Neural cell (in vitro differentiated cells): Measurements from ENCODE around the gene SPECC1L.

Source experiments
- EP300 ChIP-seq: fragments of 450-650 bp; conservative IDR thresholded peaks from 2 replicates; pipeline ENCODE4 v1.6.1; 2014; ENCODE audit warnings: antibody characterized with exemption, mild to moderate bottlenecking, moderate library complexity; ENCODE audit not compliant: poor library complexity, severe bottlenecking
- EZH2 ChIP-seq: fragments of 200-600, 300-800 bp; shearing (Covaris generic), sonication (generic); IDR thresholded peaks from 2 replicates; pipeline ENCODE4 v1.6.1; 2014; ENCODE audit warnings: antibody characterized with exemption, low read length, borderline replicate concordance, mild to moderate bottlenecking; ENCODE audit not compliant: insufficient read depth, poor library complexity, severe bottlenecking
- POLR2AphosphoS5 ChIP-seq: IDR thresholded peaks from 2 replicates; pipeline ENCODE4 v1.6.1; 2012
- RAD21 ChIP-seq: fragments of 450-650 bp; conservative IDR thresholded peaks from 2 replicates; pipeline ENCODE4 v1.6.1; 2014; ENCODE audit warnings: antibody characterized with exemption, mild to moderate bottlenecking, moderate library complexity
- SMC3 ChIP-seq: fragments of 450-650 bp; conservative IDR thresholded peaks from 2 replicates; pipeline ENCODE4 v1.6.1; 2014; ENCODE audit warnings: antibody characterized with exemption, mild to moderate bottlenecking, moderate library complexity; ENCODE audit not compliant: poor library complexity
- TAF1 ChIP-seq: IDR thresholded peaks from 2 replicates; pipeline ENCODE4 v1.6.1; 2012; ENCODE audit warnings: low read depth
- TF ChIP-seq, protein P1 (sequence below): fragments of 450-650 bp; IDR thresholded peaks from 2 replicates; pipeline ENCODE4 v1.5.1; 2014; ENCODE audit warnings: antibody characterized with exemption, mild to moderate bottlenecking, moderate library complexity; ENCODE audit not compliant: poor library complexity, severe bottlenecking

DNA sequence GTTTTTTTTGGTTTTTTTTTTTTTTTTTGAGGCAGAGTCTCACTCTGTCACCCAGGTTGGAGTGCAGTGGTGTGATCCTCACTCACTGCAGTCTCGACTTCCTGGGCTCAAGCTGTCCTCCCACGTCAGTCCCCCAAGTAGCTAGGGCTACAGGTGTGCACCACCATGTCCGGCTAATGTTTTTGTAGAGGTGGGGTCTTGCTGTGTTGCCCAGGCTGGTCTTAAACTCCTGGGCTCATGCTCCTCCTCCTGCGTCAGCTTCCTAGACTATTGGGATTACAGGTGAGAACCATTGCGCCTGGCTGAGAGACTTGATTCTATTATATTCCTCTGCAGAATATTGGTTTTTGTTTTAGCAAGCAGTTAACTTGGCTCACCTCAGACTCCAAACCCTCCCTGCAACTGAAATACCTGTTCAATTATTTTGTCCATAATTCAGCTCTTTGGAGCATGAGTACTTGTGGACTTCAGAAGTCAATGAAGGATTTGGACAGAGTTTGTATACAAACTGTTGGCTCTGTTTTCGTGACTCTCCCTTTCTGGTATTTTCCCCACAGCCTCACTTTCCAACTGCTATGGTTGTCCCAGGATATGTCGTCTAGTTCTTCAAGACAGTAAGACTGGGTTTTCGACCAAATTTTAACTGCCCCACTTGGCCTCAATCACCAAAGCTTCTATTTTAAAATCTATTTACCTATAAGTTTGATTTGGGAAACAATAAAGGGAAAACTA, 87.6 kb downstream of the SPECC1L start:
- TF ChIP-seq, protein P1, sequence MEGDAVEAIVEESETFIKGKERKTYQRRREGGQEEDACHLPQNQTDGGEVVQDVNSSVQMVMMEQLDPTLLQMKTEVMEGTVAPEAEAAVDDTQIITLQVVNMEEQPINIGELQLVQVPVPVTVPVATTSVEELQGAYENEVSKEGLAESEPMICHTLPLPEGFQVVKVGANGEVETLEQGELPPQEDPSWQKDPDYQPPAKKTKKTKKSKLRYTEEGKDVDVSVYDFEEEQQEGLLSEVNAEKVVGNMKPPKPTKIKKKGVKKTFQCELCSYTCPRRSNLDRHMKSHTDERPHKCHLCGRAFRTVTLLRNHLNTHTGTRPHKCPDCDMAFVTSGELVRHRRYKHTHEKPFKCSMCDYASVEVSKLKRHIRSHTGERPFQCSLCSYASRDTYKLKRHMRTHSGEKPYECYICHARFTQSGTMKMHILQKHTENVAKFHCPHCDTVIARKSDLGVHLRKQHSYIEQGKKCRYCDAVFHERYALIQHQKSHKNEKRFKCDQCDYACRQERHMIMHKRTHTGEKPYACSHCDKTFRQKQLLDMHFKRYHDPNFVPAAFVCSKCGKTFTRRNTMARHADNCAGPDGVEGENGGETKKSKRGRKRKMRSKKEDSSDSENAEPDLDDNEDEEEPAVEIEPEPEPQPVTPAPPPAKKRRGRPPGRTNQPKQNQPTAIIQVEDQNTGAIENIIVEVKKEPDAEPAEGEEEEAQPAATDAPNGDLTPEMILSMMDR, result no peak
- TF ChIP-seq TAF1 (no peak), RAD21 (no peak), POLR2AphosphoS5 (no peak), EZH2 (no peak), EP300 (no peak), SMC3 (no peak)
